GM12878 (cell line): Measurements from ENCODE around the gene STIL. TPM values are rescaled to one million over a fixed set of nuclear protein-coding genes. Genes with fewer than 3 reads are reported as not detected.

ENCODE experiments used
- ATAC-seq: fragments of 200-7000 bp; cut with Tn5 transposase; 3 replicates; pipeline ENCODE4 v1.9.1; 2020; ENCODE audit warnings: mild to moderate bottlenecking, moderate library complexity
- BruUV-seq: library from RNA; stranded (reverse); fragments of 400-500 nt; replicated peaks from 2 replicates; lab custom pipeline; 2021; lab: Mats Ljungman, UMichigan
- CTCF ChIA-PET: fragments of 300-600 bp; sonication (Branson Sonifier 250); formaldehyde crosslinking; extraction: SDS; loops from one replicate; lab custom pipeline; 2021; ENCODE audit warnings: inconsistent platforms; lab: Yijun Ruan, JAX
- POLR2A ChIA-PET: fragments of 350-600 bp; formaldehyde crosslinking; extraction: SDS; loops from one replicate; lab custom pipeline; 2021; ENCODE audit warnings: inconsistent platforms; lab: Charles Lee
- RAD21 ChIA-PET: fragments of 300-600 bp; sonication (Branson Sonifier 250); formaldehyde crosslinking; loops from one replicate; lab custom pipeline; 2023; ENCODE audit warnings: antibody characterized with exemption; ENCODE audit not compliant: unreplicated experiment; lab: Charles Lee
- SMC1A ChIA-PET: fragments of 300-600 bp; sonication (Branson Sonifier 250); formaldehyde crosslinking; loops from one replicate; lab custom pipeline; 2023; ENCODE audit not compliant: unreplicated experiment, uncharacterized antibody; lab: Charles Lee
- DNase-seq: peaks from one replicate; pipeline ENCODE4 v3.0.0-alpha.2; 2011; ENCODE audit warnings: low read depth, low spot score
- FAIRE-seq: peaks from 3 replicates; lab custom pipeline; 2011; peaks lifted over from hg19 to GRCh38; lab: Jason Lieb, UNC
- H2AFZ ChIP-seq: 2 replicates; pipeline ENCODE4 v1.6.0; 2011; ENCODE audit warnings: low read depth, low read length, control low read depth; ENCODE audit not compliant: control insufficient read depth
- H3K27ac ChIP-seq: 2 replicates; pipeline ENCODE4 v1.5.1; 2011; ENCODE audit warnings: control low read depth; ENCODE audit not compliant: control insufficient read depth, insufficient read depth
- H3K27me3 ChIP-seq, 2 experiments: replicated peaks in 1 of 2; 2 replicates each; pipeline versions ENCODE4 v1.6.0 to v1.6.1; 2011; ENCODE audit warnings: low read length in 1 of 2; ENCODE audit not compliant: control insufficient read depth in 2 of 2, insufficient read depth in 2 of 2
- H3K36me3 ChIP-seq, 2 experiments: 2 replicates each; pipeline ENCODE4 v1.5.1; 2011; ENCODE audit warnings: low read length in 1 of 2; ENCODE audit not compliant: control insufficient read depth in 2 of 2, insufficient read depth in 2 of 2
- H3K4me1 ChIP-seq: 2 replicates; pipeline ENCODE4 v1.6.1; 2011; ENCODE audit warnings: mild to moderate bottlenecking, low read length, moderate library complexity, mixed read lengths; ENCODE audit not compliant: control insufficient read depth, insufficient read depth
- H3K4me2 ChIP-seq: 2 replicates; pipeline ENCODE4 v1.6.0; 2011; ENCODE audit warnings: control low read depth; ENCODE audit not compliant: control insufficient read depth, insufficient read depth
- H3K4me3 ChIP-seq: fragments of 200-600 bp; sonication (generic); 2 replicates; pipeline ENCODE4 v1.5.1; 2016
- H3K79me2 ChIP-seq: 2 replicates; pipeline ENCODE4 v1.6.0; 2011; ENCODE audit warnings: low read length; ENCODE audit not compliant: control insufficient read depth, insufficient read depth
- H3K9ac ChIP-seq: 2 replicates; pipeline ENCODE4 v1.8.0; 2011; ENCODE audit warnings: low read length, control low read depth, mixed read lengths; ENCODE audit not compliant: control insufficient read depth, insufficient read depth
- H3K9me3 ChIP-seq: replicated peaks from 3 replicates; pipeline ENCODE4 v1.5.1; 2011; ENCODE audit warnings: mild to moderate bottlenecking, low read length; ENCODE audit not compliant: control insufficient read depth, insufficient read depth
- H4K20me1 ChIP-seq: 2 replicates; pipeline ENCODE4 v1.6.0; 2011; ENCODE audit not compliant: control insufficient read depth, insufficient read depth
- BRCA1 ChIP-seq: IDR thresholded peaks from 2 replicates; pipeline ENCODE4 v1.6.1; 2011; ENCODE audit warnings: low read depth, low read length, improper control_type of control experiment
- CHD2 ChIP-seq: IDR thresholded peaks from 2 replicates; pipeline ENCODE4 v1.6.1; 2011; ENCODE audit warnings: low read depth, low read length, improper control_type of control experiment, borderline replicate concordance
- CHD4 ChIP-seq: fragments of 200-600 bp; sonication (generic); IDR thresholded peaks from 2 replicates; pipeline ENCODE4 v1.6.1; 2016; ENCODE audit warnings: mild to moderate bottlenecking
- EP300 ChIP-seq, 2 experiments: fragments of 150-350 bp in 1 of 2; IDR thresholded peaks; 2 replicates each; pipeline ENCODE4 v1.6.1; 2011 to 2012; ENCODE audit warnings: low read depth in 2 of 2, low read length in 2 of 2, borderline replicate concordance in 1 of 2, improper control_type of control experiment in 1 of 2, inconsistent platforms in 1 of 2; ENCODE audit not compliant: control insufficient read depth in 1 of 2
- ESRRA ChIP-seq: IDR thresholded peaks from 2 replicates; pipeline ENCODE4 v1.6.1; 2012; ENCODE audit warnings: mild to moderate bottlenecking, low read length, improper control_type of control experiment
- ETV6 ChIP-seq, 2 experiments: fragments of 450-650 bp in 1 of 2; IDR thresholded peaks in 1 of 2; conservative IDR thresholded peaks in 1 of 2; 2 replicates each; pipeline ENCODE4 v1.6.1; 2014; ENCODE audit warnings: antibody characterized with exemption in 1 of 2, borderline replicate concordance in 1 of 2, low read depth in 1 of 2, mild to moderate bottlenecking in 1 of 2, moderate library complexity in 1 of 2
- FOXM1 ChIP-seq: IDR thresholded peaks from 2 replicates; pipeline ENCODE4 v1.6.1; 2012; ENCODE audit warnings: low read depth, mild to moderate bottlenecking, inconsistent platforms, low read length, moderate library complexity
- MTA3 ChIP-seq: IDR thresholded peaks from 2 replicates; pipeline ENCODE4 v1.6.1; 2012; ENCODE audit warnings: low read length, inconsistent platforms, borderline replicate concordance
- RELA ChIP-seq: fragments of 450-650 bp; IDR thresholded peaks from 2 replicates; pipeline ENCODE4 v1.8.0; 2014; ENCODE audit warnings: borderline replicate concordance; ENCODE audit not compliant: partially characterized antibody
- SIN3A ChIP-seq: IDR thresholded peaks from 2 replicates; pipeline ENCODE4 v1.6.1; 2012; ENCODE audit warnings: low read depth, low read length, improper control_type of control experiment
- ZNF384 ChIP-seq: IDR thresholded peaks from 2 replicates; pipeline ENCODE4 v1.6.1; 2012; ENCODE audit warnings: low read depth, mild to moderate bottlenecking, low read length, improper control_type of control experiment, borderline replicate concordance
- WGBS: methylation state at CpG from one replicate; pipeline ENCODE4 v1.1.6; 2016; ENCODE audit warnings: low lambda C conversion rate; ENCODE audit not compliant: insufficient replicate concordance, insufficient coverage; ENCODE audit errors: missing lambda C conversion rate; 5-methylcytosine and 5-hydroxymethylcytosine counted together
- in situ Hi-C: fragments of 300-500 bp; cut with MboI; formaldehyde crosslinking; loops from 9 replicates; pipeline ENCODE4 v1.14.3; 2018; ENCODE audit warnings: mixed read lengths
- intact Hi-C: fragments of 100-400 bp; cut with micrococcal nuclease; formaldehyde crosslinking; loops from one replicate; pipeline ENCODE4 v1.14.2; 2022; ENCODE audit not compliant: unreplicated experiment
- polyA plus RNA-seq, 11 experiments: library from polyadenylated mRNA; depleted of rRNA in 4 of 11; unstranded in 6 of 11; stranded (reverse) in 5 of 11; fragments of >200 nt; fragmentation: Nextera tagmentation in 4 of 11; fragmentation: Illumina TruSeq in 1 of 11; extraction: Ambion mirVana in 4 of 11; extraction: Trizol in 1 of 11; gene quantifications; 1 replicate in 1 of 11; 2 replicates in 10 of 11; pipeline versions ENCODE4 v1.2.1 to v1.2.3, GENCODE V29; 2011 to 2016; ENCODE audit warnings: inconsistent platforms in 2 of 11, missing spikeins in 2 of 11, low read depth in 1 of 11
- total RNA-seq, 4 experiments: library from RNA; depleted of rRNA in 3 of 4; stranded (reverse); fragments of >200 nt in 3 of 4; fragmentation: Illumina TruSeq in 1 of 4; extraction: Trizol in 1 of 4; gene quantifications; 2 replicates each; pipeline versions ENCODE4 v1.2.1 to v1.2.3, GENCODE V29; 2013 to 2021
- TF ChIP-seq, protein P1 (sequence below): IDR thresholded peaks from 2 replicates; pipeline ENCODE4 v1.6.1; 2012; ENCODE audit warnings: low read depth, low read length, improper control_type of control experiment
- TF ChIP-seq, protein P2 (sequence below): fragments of 450-650 bp; formaldehyde crosslinking; IDR thresholded peaks from 2 replicates; pipeline ENCODE4 v1.4.0; 2022; ENCODE audit warnings: mild to moderate bottlenecking, moderate library complexity
- TF ChIP-seq, protein P3 (sequence below): fragments of 450-650 bp; IDR thresholded peaks from 2 replicates; pipeline ENCODE4 v1.6.1; 2016; ENCODE audit warnings: mild to moderate bottlenecking

STIL gene
- total and polyA plus RNA-seq, 10 of the 15 experiments (the other 5 are each of a cell fraction or from before 2014, with no cell fraction given): 6.0 to 35.1 (median 26.5) TPM

DNA sequence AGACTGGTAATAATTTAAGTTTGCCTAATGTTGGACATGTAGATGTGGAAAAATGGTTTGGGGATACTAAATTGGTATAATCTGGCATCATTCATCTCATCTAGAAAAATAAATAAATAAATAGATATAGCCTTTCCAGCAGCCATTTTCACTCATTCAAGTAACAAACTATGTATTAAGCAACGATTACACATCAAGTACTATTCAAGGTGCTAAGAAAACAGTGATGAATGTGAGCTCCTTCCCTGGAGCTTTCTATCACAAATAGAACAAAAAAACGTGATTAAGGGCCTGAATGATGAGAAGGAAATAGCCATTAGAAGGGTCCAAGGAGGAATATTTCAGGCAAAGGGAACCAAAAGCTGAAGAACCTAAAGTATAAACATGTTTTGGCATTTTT is 37.1 kb downstream of the STIL start:
- peaks cover 5 to 20% of the 10 kb centered on the region in 2 experiments for H3K36me3 ChIP-seq
- H3K9ac ChIP-seq: no peak overlapping the region
- ATAC-seq: no peak
- H3K4me3 ChIP-seq: no peak overlapping the region
- in situ Hi-C loops (no loop called here), intact Hi-C loops (no loop called here)
- RAD21 ChIA-PET: no interaction called here
- DNase-seq: no peak
- SMC1A ChIA-PET: interaction anchor here (1.4 kb wide), 1 partner anchor 97 kb away, joined by 3 read pairs; no protein-coding TSS in a partner anchor
- CTCF ChIA-PET: interaction anchor here (1.0 to 1.9 kb wide), 4 partner anchors 9 to 101 kb away, joined by 3 to 8 read pairs (median 3); no protein-coding TSS in a partner anchor
- H3K4me1 ChIP-seq: no peaks in the 10 kb centered on the region
- no peak for FAIRE-seq
- no peak overlapping the region for H3K4me2 ChIP-seq
- no TSS peak for BruUV-seq
- 98% methylated on average over 2 of the region's 2 CpGs for WGBS
- TF ChIP-seq ETV6 (conservative IDR thresholded peaks at IDR 0.05 in 1 of 2, IDR thresholded peaks at IDR 0.05 in 1 of 2; ENCODE audit: borderline replicate concordance in 1 of 2, low read depth in 1 of 2): no peak
- no peak for TF ChIP-seq RELA
- TF ChIP-seq BRCA1: no peak
- TF ChIP-seq, protein P1, sequence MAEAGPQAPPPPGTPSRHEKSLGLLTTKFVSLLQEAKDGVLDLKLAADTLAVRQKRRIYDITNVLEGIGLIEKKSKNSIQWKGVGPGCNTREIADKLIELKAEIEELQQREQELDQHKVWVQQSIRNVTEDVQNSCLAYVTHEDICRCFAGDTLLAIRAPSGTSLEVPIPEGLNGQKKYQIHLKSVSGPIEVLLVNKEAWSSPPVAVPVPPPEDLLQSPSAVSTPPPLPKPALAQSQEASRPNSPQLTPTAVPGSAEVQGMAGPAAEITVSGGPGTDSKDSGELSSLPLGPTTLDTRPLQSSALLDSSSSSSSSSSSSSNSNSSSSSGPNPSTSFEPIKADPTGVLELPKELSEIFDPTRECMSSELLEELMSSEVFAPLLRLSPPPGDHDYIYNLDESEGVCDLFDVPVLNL: no peak
- no peak for TF ChIP-seq MTA3
- TF ChIP-seq, protein P2, sequence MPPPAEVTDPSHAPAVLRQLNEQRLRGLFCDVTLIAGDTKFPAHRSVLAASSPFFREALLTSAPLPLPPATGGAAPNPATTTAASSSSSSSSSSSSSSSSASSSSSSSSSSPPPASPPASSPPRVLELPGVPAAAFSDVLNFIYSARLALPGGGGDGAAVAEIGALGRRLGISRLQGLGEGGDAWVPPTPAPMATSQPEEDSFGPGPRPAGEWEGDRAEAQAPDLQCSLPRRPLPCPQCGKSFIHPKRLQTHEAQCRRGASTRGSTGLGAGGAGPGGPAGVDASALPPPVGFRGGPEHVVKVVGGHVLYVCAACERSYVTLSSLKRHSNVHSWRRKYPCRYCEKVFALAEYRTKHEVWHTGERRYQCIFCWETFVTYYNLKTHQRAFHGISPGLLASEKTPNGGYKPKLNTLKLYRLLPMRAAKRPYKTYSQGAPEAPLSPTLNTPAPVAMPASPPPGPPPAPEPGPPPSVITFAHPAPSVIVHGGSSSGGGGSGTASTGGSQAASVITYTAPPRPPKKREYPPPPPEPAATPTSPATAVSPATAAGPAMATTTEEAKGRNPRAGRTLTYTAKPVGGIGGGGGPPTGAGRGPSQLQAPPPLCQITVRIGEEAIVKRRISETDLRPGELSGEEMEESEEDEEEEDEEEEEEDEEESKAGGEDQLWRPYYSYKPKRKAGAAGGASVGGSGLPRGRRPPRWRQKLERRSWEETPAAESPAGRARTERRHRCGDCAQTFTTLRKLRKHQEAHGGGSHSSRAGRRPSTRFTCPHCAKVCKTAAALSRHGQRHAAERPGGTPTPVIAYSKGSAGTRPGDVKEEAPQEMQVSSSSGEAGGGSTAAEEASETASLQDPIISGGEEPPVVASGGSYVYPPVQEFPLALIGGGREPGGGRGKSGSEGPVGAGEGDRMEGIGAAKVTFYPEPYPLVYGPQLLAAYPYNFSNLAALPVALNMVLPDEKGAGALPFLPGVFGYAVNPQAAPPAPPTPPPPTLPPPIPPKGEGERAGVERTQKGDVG: no peak
- TF ChIP-seq CHD2: no peak
- no peak for TF ChIP-seq SIN3A
- TF ChIP-seq, protein P3, sequence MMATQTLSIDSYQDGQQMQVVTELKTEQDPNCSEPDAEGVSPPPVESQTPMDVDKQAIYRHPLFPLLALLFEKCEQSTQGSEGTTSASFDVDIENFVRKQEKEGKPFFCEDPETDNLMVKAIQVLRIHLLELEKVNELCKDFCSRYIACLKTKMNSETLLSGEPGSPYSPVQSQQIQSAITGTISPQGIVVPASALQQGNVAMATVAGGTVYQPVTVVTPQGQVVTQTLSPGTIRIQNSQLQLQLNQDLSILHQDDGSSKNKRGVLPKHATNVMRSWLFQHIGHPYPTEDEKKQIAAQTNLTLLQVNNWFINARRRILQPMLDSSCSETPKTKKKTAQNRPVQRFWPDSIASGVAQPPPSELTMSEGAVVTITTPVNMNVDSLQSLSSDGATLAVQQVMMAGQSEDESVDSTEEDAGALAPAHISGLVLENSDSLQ: no peak
- no peak for TF ChIP-seq CHD4
- no peak for TF ChIP-seq ESRRA
- no peak for TF ChIP-seq FOXM1
- TF ChIP-seq ZNF384: no peak
- TF ChIP-seq EP300 (IDR thresholded peaks at IDR 0.05; ENCODE audit: borderline replicate concordance in 1 of 2, control insufficient read depth in 1 of 2, low read depth in 2 of 2, low read length in 2 of 2): no peak
- no peak overlapping the region for H2AFZ ChIP-seq
- H3K79me2 ChIP-seq: peaks cover 2% of the 10 kb centered on the region
- H3K27me3 ChIP-seq: no peaks in the 10 kb centered on the region
- POLR2A ChIA-PET: no interaction called here
- no peaks in the 10 kb centered on the region for H3K9me3 ChIP-seq
- H3K27ac ChIP-seq: no peak overlapping the region
- H4K20me1 ChIP-seq: no peaks in the 10 kb centered on the region
